Caco-2 (cell line): ENCODE data around the gene ACOX3. TPM values are rescaled to one million over a fixed set of nuclear protein-coding genes. Genes with fewer than 3 reads are reported as not detected.

Source experiments
- BruUV-seq: library from RNA; stranded (reverse); fragments of 400-500 nt; replicated peaks from 2 replicates; lab custom pipeline; 2021; lab: Mats Ljungman, UMichigan
- CTCF ChIA-PET: fragments of 300-600 bp; sonication (Branson Sonifier 250); formaldehyde crosslinking; loops from one replicate; lab custom pipeline; 2022; ENCODE audit warnings: antibody characterized with exemption; lab: Charles Lee
- POLR2A ChIA-PET: fragments of 300-600 bp; sonication (Branson Sonifier 250); formaldehyde crosslinking; loops from one replicate; lab custom pipeline; 2022; ENCODE audit warnings: antibody characterized with exemption; lab: Charles Lee
- DNase-seq, 2 experiments: peaks; one replicate each; pipeline versions ENCODE4 v3.0.0 to v3.0.0-alpha.2; 2020 to 2022
- H3K27me3 ChIP-seq: replicated peaks from 2 replicates; pipeline ENCODE4 v1.6.0; 2011; ENCODE audit warnings: low read length; ENCODE audit not compliant: control insufficient read depth, insufficient read depth
- H3K36me3 ChIP-seq: 2 replicates; pipeline ENCODE4 v1.5.1; 2011; ENCODE audit warnings: low read length; ENCODE audit not compliant: control insufficient read depth, insufficient read depth
- H3K4me1 ChIP-seq: fragments of 250-450 bp; sonication (Bioruptor Pico); 2 replicates; pipeline ENCODE4 v1.5.1; 2020; ENCODE audit warnings: mild to moderate bottlenecking
- H3K4me3 ChIP-seq: 2 replicates; pipeline ENCODE4 v1.5.1; 2011; ENCODE audit warnings: low read depth, mild to moderate bottlenecking, control low read depth, low read length
- H3K9me3 ChIP-seq: fragments of 250-450 bp; sonication (Bioruptor Pico); 2 replicates; pipeline ENCODE4 v1.5.1; 2020; ENCODE audit warnings: mild to moderate bottlenecking, moderate library complexity
- H3K27ac Mint-ChIP-seq: one replicate; pipeline ENCODE4 v1.8.0; 2022; ENCODE audit warnings: mixed read lengths; ENCODE audit not compliant: unreplicated experiment
- H3K27me3 Mint-ChIP-seq: one replicate; pipeline ENCODE4 v1.8.0; 2022; ENCODE audit warnings: mixed read lengths; ENCODE audit not compliant: insufficient read depth, unreplicated experiment
- H3K36me3 Mint-ChIP-seq: one replicate; pipeline ENCODE4 v1.8.0; 2022; ENCODE audit warnings: mild to moderate bottlenecking, mixed read lengths; ENCODE audit not compliant: insufficient read depth, unreplicated experiment
- H3K4me1 Mint-ChIP-seq: one replicate; pipeline ENCODE4 v1.8.0; 2022; ENCODE audit warnings: low read depth, mixed read lengths; ENCODE audit not compliant: unreplicated experiment
- H3K4me3 Mint-ChIP-seq: one replicate; pipeline ENCODE4 v1.8.0; 2022; ENCODE audit warnings: mild to moderate bottlenecking, moderate library complexity, mixed read lengths; ENCODE audit not compliant: unreplicated experiment
- H3K9me3 Mint-ChIP-seq: one replicate; pipeline ENCODE4 v1.8.0; 2022; ENCODE audit warnings: mixed read lengths; ENCODE audit not compliant: unreplicated experiment
- CTCF ChIP-seq, 2 experiments: fragments of 200-600 bp in 1 of 2; IDR thresholded peaks; 1 replicate in 1 of 2; 2 replicates in 1 of 2; pipeline versions ENCODE4 v1.5.1 to v1.8.0; 2011 to 2022; ENCODE audit warnings: antibody characterized with exemption in 1 of 2, control low read depth in 1 of 2, inconsistent platforms in 1 of 2, low read depth in 1 of 2, low read length in 1 of 2, mild to moderate bottlenecking in 1 of 2, moderate library complexity in 1 of 2; ENCODE audit not compliant: insufficient read depth in 1 of 2, severe bottlenecking in 1 of 2, unreplicated experiment in 1 of 2
- intact Hi-C: fragments of 100-400 bp; cut with micrococcal nuclease; formaldehyde crosslinking; loops from one replicate; pipeline ENCODE4 v1.10.0; 2022; ENCODE audit not compliant: unreplicated experiment
- total RNA-seq: library from RNA; stranded (reverse); gene quantifications from 2 replicates; pipeline ENCODE4 v1.2.3, GENCODE V29; 2022

ACOX3 gene
- total RNA-seq, 1 experiment from 2014 or later: 11.5 TPM

- no peaks in the 10 kb centered on the region for H3K9me3 Mint-ChIP-seq
- no peaks in the 10 kb centered on the region for H3K36me3 Mint-ChIP-seq
- CTCF ChIA-PET: no interaction called here
- POLR2A ChIA-PET: no interaction called here
- no peaks in the 10 kb centered on the region for H3K9me3 ChIP-seq
- H3K36me3 ChIP-seq: no peaks in the 10 kb centered on the region
- DNase-seq: no peak
- H3K27ac Mint-ChIP-seq: no peak overlapping the region
- BruUV-seq: no TSS peak
- H3K27me3 ChIP-seq: no peaks in the 10 kb centered on the region
- no peak for TF ChIP-seq CTCF (IDR thresholded peaks at IDR 0.05; ENCODE audit: insufficient read depth in 1 of 2, low read depth in 1 of 2, low read length in 1 of 2, severe bottlenecking in 1 of 2, unreplicated experiment in 1 of 2)
- H3K4me1 ChIP-seq: no peaks in the 10 kb centered on the region
- H3K27me3 Mint-ChIP-seq: no peaks in the 10 kb centered on the region
- H3K4me3 Mint-ChIP-seq: no peak overlapping the region
- H3K4me3 ChIP-seq: no peak overlapping the region
- intact Hi-C loops: no loop called here
- H3K4me1 Mint-ChIP-seq: peaks cover 6% of the 10 kb centered on the region
Observed at GRCh38 chr4:8381814-8382581, 58.5 kb downstream of the ACOX3 start.

GRCh38 chr4:8380511-8381415 is 59.8 kb downstream of the ACOX3 start:
- TF ChIP-seq CTCF (IDR thresholded peaks at IDR 0.05; ENCODE audit: insufficient read depth in 1 of 2, low read depth in 1 of 2, low read length in 1 of 2, severe bottlenecking in 1 of 2, unreplicated experiment in 1 of 2): no peak
- Histone ChIP-seq H3K27me3 (no peaks in the 10 kb centered on the region), H3K4me1 (no peaks in the 10 kb centered on the region), H3K4me3 (no peak overlapping the region), H3K36me3 (no peaks in the 10 kb centered on the region), H3K9me3 (no peaks in the 10 kb centered on the region)
- Mint-ChIP-seq H3K27ac (no peak overlapping the region), H3K27me3 (no peaks in the 10 kb centered on the region), H3K4me3 (no peak overlapping the region), H3K36me3 (no peaks in the 10 kb centered on the region), H3K9me3 (no peaks in the 10 kb centered on the region), H3K4me1 (peaks cover 6% of the 10 kb centered on the region)
- no peak for DNase-seq
- ChIA-PET CTCF (no interaction called here), POLR2A (no interaction called here)
- intact Hi-C loops: no loop called here
- no TSS peak for BruUV-seq

- ChIA-PET CTCF (no interaction called here), POLR2A (no interaction called here)
- no peaks in the 10 kb centered on the region for H3K4me1 Mint-ChIP-seq
- Histone ChIP-seq H3K36me3 (no peaks in the 10 kb centered on the region), H3K4me1 (no peaks in the 10 kb centered on the region), H3K4me3 (no peak overlapping the region), H3K27me3 (no peaks in the 10 kb centered on the region), H3K9me3 (no peaks in the 10 kb centered on the region)
- no peaks in the 10 kb centered on the region for H3K9me3 Mint-ChIP-seq
- no peak for TF ChIP-seq CTCF (IDR thresholded peaks at IDR 0.05; ENCODE audit: insufficient read depth in 1 of 2, low read depth in 1 of 2, low read length in 1 of 2, severe bottlenecking in 1 of 2, unreplicated experiment in 1 of 2)
- H3K27ac Mint-ChIP-seq: no peak overlapping the region
- no peak for DNase-seq
- H3K4me3 Mint-ChIP-seq: no peak overlapping the region
- no peaks in the 10 kb centered on the region for H3K36me3 Mint-ChIP-seq
- no TSS peak for BruUV-seq
- H3K27me3 Mint-ChIP-seq: no peaks in the 10 kb centered on the region
- intact Hi-C loops: no loop called here
Observed at GRCh38 chr4:8379771-8380170, 60.8 kb downstream of the ACOX3 start.
